GM12878 (cell line): ENCODE data around the gene PPP1R14B. TPM values are rescaled to one million over a fixed set of nuclear protein-coding genes. Genes with fewer than 3 reads are reported as not detected.

Source experiments
- CREM ChIP-seq: IDR thresholded peaks from 2 replicates; pipeline ENCODE4 v1.6.1; 2014; ENCODE audit warnings: antibody characterized with exemption, low read depth
- E2F4 ChIP-seq: IDR thresholded peaks from 2 replicates; pipeline ENCODE4 v1.6.1; 2012; ENCODE audit warnings: low read depth, low read length, improper control_type of control experiment
- ELK1 ChIP-seq: IDR thresholded peaks from 2 replicates; pipeline ENCODE4 v1.6.1; 2012; ENCODE audit warnings: low read depth, low read length, improper control_type of control experiment
- EP300 ChIP-seq, 2 experiments: fragments of 150-350 bp in 1 of 2; IDR thresholded peaks; 2 replicates each; pipeline ENCODE4 v1.6.1; 2011 to 2012; ENCODE audit warnings: low read depth in 2 of 2, low read length in 2 of 2, borderline replicate concordance in 1 of 2, improper control_type of control experiment in 1 of 2, inconsistent platforms in 1 of 2; ENCODE audit not compliant: control insufficient read depth in 1 of 2
- GABPA ChIP-seq: IDR thresholded peaks from 2 replicates; pipeline ENCODE4 v1.6.1; 2014; ENCODE audit warnings: antibody characterized with exemption, low read depth, mild to moderate bottlenecking, inconsistent platforms
- HDGF ChIP-seq: fragments of 450-650 bp; IDR thresholded peaks from 2 replicates; pipeline ENCODE4 v1.6.1; 2016; ENCODE audit warnings: antibody characterized with exemption
- IKZF1 ChIP-seq: fragments of 450-650 bp; conservative IDR thresholded peaks from 2 replicates; pipeline ENCODE4 v1.6.1; 2017; ENCODE audit warnings: antibody characterized with exemption, mild to moderate bottlenecking
- IRF3 ChIP-seq: fragments of 450-650 bp; IDR thresholded peaks from 2 replicates; pipeline ENCODE4 v1.6.1; 2014; ENCODE audit warnings: mild to moderate bottlenecking
- JUND ChIP-seq: IDR thresholded peaks from 2 replicates; pipeline ENCODE4 v1.6.1; 2012; ENCODE audit warnings: low read depth, mild to moderate bottlenecking, low read length, improper control_type of control experiment, moderate library complexity
- KAT2A ChIP-seq: conservative IDR thresholded peaks from 2 replicates; pipeline ENCODE4 v1.6.1; 2011; ENCODE audit warnings: low read depth, low read length; ENCODE audit not compliant: control insufficient read depth
- MYC ChIP-seq: IDR thresholded peaks from 2 replicates; pipeline ENCODE4 v1.6.1; 2011; ENCODE audit warnings: mild to moderate bottlenecking, low read length, moderate library complexity, inconsistent platforms; ENCODE audit not compliant: insufficient read depth, insufficient replicate concordance, insufficient read length, severe bottlenecking
- NR2C1 ChIP-seq: fragments of 450-650 bp; IDR thresholded peaks from 2 replicates; pipeline ENCODE4 v1.6.1; 2017; ENCODE audit warnings: antibody characterized with exemption, mild to moderate bottlenecking, moderate library complexity
- POLR2A ChIP-seq: IDR thresholded peaks from 2 replicates; pipeline ENCODE4 v1.6.1; 2011; ENCODE audit warnings: low read depth, mild to moderate bottlenecking, low read length
- POLR2AphosphoS2 ChIP-seq: IDR thresholded peaks from 2 replicates; pipeline ENCODE4 v1.6.1; 2011; ENCODE audit warnings: low read depth, mild to moderate bottlenecking, low read length, improper control_type of control experiment, moderate library complexity
- SMAD1 ChIP-seq: fragments of 450-650 bp; IDR thresholded peaks from 2 replicates; pipeline ENCODE4 v1.6.1; 2018; ENCODE audit warnings: mild to moderate bottlenecking, low read depth; ENCODE audit not compliant: partially characterized antibody
- SMAD5 ChIP-seq: IDR thresholded peaks from 2 replicates; pipeline ENCODE4 v1.6.1; 2016; ENCODE audit warnings: antibody characterized with exemption, low read depth
- SREBF1 ChIP-seq: IDR thresholded peaks from 2 replicates; pipeline ENCODE4 v1.6.1; 2012; ENCODE audit warnings: mild to moderate bottlenecking, low read length
- STAT1 ChIP-seq: fragments of 450-650 bp; conservative IDR thresholded peaks from 2 replicates; pipeline ENCODE4 v1.6.1; 2014; ENCODE audit warnings: antibody characterized with exemption, mild to moderate bottlenecking
- TARDBP ChIP-seq: IDR thresholded peaks from 2 replicates; pipeline ENCODE4 v1.6.1; 2016; ENCODE audit warnings: borderline replicate concordance
- TCF12 ChIP-seq: IDR thresholded peaks from 2 replicates; pipeline ENCODE4 v1.6.1; 2011; ENCODE audit warnings: low read depth, mild to moderate bottlenecking, low read length
- YBX1 ChIP-seq: fragments of 450-650 bp; IDR thresholded peaks from 2 replicates; pipeline ENCODE4 v1.6.1; 2016; ENCODE audit warnings: antibody characterized with exemption
- ZNF207 ChIP-seq: fragments of 450-650 bp; IDR thresholded peaks from 2 replicates; pipeline ENCODE4 v1.6.1; 2014; ENCODE audit warnings: antibody characterized with exemption, mild to moderate bottlenecking, borderline replicate concordance
- ZNF687 ChIP-seq: fragments of 450-650 bp; IDR thresholded peaks from 2 replicates; pipeline ENCODE4 v1.6.1; 2017; ENCODE audit warnings: mild to moderate bottlenecking, moderate library complexity
- polyA plus RNA-seq, 11 experiments: library from polyadenylated mRNA; depleted of rRNA in 4 of 11; unstranded in 6 of 11; stranded (reverse) in 5 of 11; fragments of >200 nt; fragmentation: Nextera tagmentation in 4 of 11; fragmentation: Illumina TruSeq in 1 of 11; extraction: Ambion mirVana in 4 of 11; extraction: Trizol in 1 of 11; gene quantifications; 1 replicate in 1 of 11; 2 replicates in 10 of 11; pipeline versions ENCODE4 v1.2.1 to v1.2.3, GENCODE V29; 2011 to 2016; ENCODE audit warnings: inconsistent platforms in 2 of 11, missing spikeins in 2 of 11, low read depth in 1 of 11
- total RNA-seq, 4 experiments: library from RNA; depleted of rRNA in 3 of 4; stranded (reverse); fragments of >200 nt in 3 of 4; fragmentation: Illumina TruSeq in 1 of 4; extraction: Trizol in 1 of 4; gene quantifications; 2 replicates each; pipeline versions ENCODE4 v1.2.1 to v1.2.3, GENCODE V29; 2013 to 2021
- TF ChIP-seq, protein P1 (sequence below): IDR thresholded peaks from 2 replicates; pipeline ENCODE4 v1.6.1; 2012; ENCODE audit warnings: low read depth, low read length, improper control_type of control experiment

Gene PPP1R14B
- total and polyA plus RNA-seq, 10 of the 15 experiments (the other 5 are each of a cell fraction or from before 2014, with no cell fraction given) = 8.4 to 283 (median 124) TPM

DNA sequence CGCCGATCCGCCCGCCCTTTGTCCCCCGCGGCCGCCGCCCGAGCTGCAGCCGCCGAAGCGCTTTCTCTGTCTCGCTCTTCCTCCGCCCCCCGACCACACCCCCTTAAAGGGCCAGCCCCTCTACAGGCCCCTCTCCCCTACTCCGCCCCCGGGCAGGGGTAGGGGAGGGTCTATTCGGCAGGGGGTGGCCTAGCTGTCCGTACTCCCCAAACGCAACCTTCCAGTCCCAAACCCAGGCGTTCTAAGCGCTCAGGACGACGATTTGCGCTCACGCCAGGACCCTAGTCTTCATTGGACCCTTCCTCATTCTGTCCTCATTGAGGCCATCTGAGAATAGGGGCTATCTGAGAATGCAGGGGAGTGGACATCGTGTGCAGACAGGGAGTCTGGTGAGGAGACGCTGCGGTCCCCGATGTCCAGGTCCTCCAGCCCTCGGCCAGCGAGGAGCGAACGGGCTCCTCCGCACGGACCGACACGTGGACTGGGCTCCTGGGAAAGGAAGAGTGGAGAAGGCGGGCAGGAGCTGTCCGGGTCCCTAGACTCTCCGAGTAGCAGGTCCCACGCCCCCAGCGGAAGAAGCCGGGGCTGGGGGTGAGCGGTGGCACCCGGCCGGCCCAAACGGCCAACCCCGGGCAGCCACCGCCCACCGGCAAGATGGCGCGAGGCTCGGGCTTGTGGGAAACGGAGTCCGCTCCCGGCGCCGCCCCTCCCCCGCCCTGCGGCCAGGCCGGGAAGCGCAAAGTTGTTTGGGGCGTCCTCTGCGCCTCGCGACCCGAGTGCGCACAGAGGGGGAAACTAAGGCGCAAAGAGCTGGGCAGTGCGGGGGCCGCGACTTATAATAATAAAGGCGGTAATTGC is at the start of gene PPP1R14B (continued):
- TF ChIP-seq ELK1 = no peak
- TF ChIP-seq CREM = 0 out of 2 replicates have a peak, but pooled peaks have one; percentile 46
- TF ChIP-seq EP300 (IDR thresholded peaks at IDR 0.05; ENCODE audit: borderline replicate concordance in 1 of 2, control insufficient read depth in 1 of 2, low read depth in 2 of 2, low read length in 2 of 2) = no peak
- peak; percentile 13 for TF ChIP-seq POLR2A
- no peak for TF ChIP-seq YBX1
- TF ChIP-seq STAT1 = 0 out of 2 replicates have a peak, but pooled peaks have one; percentile 48
- TF ChIP-seq SREBF1 = no peak
- no peak for TF ChIP-seq GABPA
- no peak for TF ChIP-seq E2F4
- TF ChIP-seq, protein P1, sequence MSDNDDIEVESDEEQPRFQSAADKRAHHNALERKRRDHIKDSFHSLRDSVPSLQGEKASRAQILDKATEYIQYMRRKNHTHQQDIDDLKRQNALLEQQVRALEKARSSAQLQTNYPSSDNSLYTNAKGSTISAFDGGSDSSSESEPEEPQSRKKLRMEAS = no peak
- TF ChIP-seq ZNF207 = 0 out of 2 replicates have a peak, but pooled peaks have one; percentile 48
- no peak for TF ChIP-seq POLR2AphosphoS2
- TF ChIP-seq SMAD1 = no peak
- no peak for TF ChIP-seq IRF3
- no peak for TF ChIP-seq SMAD5
- TF ChIP-seq ZNF687 = no peak
- peak; percentile 89 for TF ChIP-seq IKZF1
- TF ChIP-seq TCF12 = peak; percentile 38; the same call in 1 of the 2 replicates
- TF ChIP-seq HDGF = peak; percentile 66; the same call in 1 of the 2 replicates
- TF ChIP-seq TARDBP = peak; percentile 91
- peak; percentile 61 for TF ChIP-seq NR2C1
- TF ChIP-seq JUND = no peak
- no peak for TF ChIP-seq KAT2A
- no peak for TF ChIP-seq MYC
